Fibroblast of skin of abdomen (primary cell): ENCODE results near the gene ZDHHC19. TPM values are rescaled to one million over a fixed set of nuclear protein-coding genes. Genes with fewer than 3 reads are reported as not detected.
"Not testable (repeated sequence)": the region's sequence is repeated elsewhere in the genome, so short reads cannot be mapped to it uniquely, and the experiment has no call there.

Experiments used
- DNase-seq: peaks from one replicate; pipeline ENCODE4 v3.0.0-alpha.2; 2013
- polyA plus RNA-seq, 2 experiments: library from polyadenylated mRNA; unstranded; fragments of 120-200 nt; gene quantifications; one replicate each; pipeline ENCODE4 v1.2.1, GENCODE V29; 2013; ENCODE audit not compliant: insufficient read length in 2 of 2

Gene ZDHHC19, protein sequence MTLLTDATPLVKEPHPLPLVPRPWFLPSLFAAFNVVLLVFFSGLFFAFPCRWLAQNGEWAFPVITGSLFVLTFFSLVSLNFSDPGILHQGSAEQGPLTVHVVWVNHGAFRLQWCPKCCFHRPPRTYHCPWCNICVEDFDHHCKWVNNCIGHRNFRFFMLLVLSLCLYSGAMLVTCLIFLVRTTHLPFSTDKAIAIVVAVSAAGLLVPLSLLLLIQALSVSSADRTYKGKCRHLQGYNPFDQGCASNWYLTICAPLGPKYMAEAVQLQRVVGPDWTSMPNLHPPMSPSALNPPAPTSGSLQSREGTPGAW
- polyA plus RNA-seq (2013, experiment 1 of 2; ENCODE audit: insufficient read length), result not detected
- polyA plus RNA-seq (2013, experiment 2 of 2; ENCODE audit: insufficient read length), result not detected

DNA sequence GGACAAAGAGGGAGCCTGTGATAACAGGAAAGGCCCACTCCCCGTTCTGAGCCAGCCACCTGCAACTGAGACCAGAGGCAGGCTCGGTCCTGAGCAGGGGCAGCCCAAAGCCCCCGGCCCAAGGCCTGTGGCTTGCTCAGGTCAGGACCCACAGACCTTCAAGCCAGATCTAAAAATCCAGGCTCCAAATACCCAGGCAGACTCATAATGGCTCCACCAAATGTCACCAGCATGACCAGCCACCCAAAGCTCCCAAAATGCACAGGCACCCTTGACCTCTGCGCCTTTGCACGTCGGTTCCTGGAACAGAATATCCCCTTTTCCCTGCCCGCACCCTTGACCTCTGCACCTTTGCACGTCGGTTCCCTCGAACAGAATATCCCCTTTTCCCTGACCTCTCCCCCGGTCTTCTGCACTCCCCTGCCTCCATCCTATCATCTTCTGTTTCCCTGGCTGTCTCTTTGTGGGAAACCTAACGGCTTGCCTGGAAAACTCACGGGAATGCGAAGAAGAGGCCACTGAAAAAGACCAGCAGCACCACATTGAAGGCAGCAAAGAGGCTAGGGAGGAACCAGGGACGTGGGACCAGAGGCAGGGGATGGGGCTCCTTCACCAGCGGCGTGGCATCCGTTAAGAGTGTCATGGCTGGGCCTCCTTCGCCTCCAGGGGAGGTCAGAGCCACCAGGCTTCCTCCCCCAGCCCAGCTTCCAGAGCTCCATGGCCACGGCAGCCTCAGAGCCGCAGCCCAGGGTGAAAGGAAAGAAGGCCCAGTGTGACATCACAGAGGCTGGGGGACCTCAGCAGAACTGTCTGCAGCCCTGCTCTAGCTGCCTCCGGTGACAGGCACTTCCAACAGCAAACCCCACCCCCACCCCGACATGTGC is at the start of gene ZDHHC19:
Gene ZDHHC19, minus strand, starts transcription at position 728 of the 884 bp plus-strand sequence. Its CDS starts 85 bp downstream, at position 643.
- no peak for DNase-seq

DNA sequence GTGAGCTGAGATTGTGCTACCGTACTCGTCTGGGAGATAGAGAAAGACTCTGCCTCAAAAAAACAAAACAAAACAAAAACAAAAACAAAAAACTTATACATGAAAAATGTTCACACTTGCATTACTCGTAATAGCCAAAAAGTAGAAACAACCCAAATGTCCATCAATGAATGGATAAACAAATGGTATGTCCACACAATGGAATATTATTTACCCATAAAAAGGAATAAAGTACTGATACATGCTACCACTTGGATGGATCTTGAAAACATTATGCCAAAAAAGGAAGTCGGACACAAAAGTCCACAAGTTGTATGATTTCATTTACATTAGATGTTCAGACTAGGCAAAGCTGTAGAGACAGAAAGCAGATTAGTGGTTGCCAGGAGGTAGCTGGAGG is 49.6 kb upstream of the ZDHHC19 start:
- no peak for DNase-seq

DNA sequence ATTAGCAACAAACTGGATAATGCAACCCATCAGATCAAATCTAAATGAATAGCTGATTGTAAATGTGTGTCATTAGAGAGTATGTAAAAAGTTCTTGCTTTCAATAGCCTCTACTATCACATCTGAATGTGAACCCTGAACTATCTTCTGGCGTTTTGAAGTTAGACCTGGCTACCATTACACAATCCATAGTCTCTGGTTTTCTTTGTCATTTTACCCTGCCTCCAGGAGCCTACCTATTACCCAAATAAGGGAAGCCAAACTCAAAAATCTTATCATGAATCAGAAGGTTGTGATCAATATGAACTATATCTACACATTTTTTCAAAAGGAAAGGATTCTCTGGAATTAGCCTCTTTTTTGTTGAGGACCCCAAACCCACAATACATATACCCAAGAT is 44.6 kb upstream of the ZDHHC19 start:
- no peak for DNase-seq

DNA sequence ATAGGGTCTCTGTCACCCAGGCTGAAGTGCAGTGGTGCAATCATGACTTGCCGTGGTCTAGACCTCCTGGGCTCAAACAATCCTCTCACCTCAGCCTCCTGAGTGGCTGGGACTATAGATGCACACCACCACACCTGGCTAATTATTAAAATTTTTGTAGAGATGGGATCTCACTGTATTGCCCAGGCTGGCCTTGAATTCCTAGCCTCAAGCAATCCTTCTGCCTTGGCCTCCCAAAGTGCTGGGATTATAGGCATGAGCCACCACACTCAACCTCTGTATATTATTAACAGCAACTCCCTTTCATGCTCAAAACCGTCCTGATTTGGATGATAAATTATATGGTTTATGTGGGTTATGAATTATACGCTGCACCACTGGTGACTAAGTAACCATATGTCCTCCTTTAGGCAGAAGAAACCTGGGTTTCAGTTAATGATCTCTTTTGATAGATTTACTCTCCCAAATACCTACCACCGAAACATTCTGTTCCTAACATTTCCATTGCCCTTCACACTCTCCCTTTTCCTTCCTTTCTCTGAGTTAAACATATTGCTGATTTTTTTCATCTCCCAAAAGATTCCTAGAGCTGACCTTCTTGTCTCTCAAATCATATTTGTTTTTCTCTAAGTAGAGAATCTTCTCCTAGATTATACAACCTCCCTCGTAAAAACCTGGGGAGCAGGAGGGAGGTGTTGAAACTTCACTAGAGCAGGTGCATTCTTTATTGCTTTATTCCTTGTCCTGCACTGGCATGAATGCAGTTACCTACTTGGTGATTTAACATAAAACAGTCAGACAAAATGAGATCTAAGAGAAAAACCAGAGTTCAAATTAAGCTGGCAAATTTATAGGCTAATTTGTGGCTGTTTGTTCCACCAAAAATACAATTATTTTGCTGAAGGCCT is 43.4 kb upstream of the ZDHHC19 start:
- no peak for DNase-seq

DNA sequence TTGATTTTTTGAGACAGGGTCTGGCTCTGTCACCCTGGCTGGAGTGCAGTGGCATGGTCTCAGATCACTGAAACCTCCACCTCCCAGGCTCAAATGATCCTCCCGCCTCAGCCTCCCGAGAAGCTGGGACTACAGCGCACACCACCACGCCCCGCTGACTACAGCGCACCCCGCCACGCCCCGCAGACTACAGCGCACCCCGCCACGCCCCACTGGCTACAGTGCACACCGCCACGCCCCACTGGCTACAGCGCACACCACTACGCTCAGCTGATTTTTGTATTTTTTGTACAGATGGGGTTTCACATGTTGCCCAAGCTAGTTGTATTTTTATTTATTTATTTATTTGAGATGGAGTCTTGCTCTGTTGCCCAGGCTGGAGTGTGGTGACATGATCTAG is 40.7 kb upstream of the ZDHHC19 start:
- DNase-seq, result no peak

DNA sequence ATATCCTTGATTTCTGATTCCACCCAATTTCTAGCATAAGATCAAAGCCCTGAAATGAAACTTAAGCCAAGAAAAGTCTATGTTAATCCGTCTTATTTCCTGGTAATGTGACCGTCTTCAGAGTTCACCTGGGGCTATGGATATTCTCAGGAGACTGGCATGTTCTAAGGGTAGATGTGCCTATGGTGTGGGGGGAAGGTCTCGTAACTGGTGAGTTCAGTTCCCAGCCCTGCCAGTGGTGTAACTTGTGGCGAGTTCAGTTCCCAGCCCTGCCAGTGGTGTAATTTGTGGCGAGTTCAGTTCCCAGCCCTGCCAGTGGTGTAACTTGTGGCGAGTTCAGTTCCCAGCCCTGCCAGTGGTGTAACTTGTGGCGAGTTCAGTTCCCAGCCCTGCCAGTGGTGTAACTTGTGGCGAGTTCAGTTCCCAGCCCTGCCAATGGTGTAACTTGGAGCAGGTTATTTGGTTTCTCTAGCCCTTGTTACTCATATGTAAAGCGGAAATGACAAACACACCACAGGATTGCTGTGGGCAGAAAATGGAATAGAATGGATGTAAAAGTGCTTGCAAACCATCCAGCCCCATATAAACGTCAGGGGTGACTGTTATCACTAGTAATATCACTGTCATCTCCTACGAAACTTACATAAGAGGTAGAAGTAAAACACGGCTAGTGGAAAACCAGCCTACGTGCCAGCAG is 35.6 kb upstream of the ZDHHC19 start:
- peak; percentile 44 for DNase-seq

DNA sequence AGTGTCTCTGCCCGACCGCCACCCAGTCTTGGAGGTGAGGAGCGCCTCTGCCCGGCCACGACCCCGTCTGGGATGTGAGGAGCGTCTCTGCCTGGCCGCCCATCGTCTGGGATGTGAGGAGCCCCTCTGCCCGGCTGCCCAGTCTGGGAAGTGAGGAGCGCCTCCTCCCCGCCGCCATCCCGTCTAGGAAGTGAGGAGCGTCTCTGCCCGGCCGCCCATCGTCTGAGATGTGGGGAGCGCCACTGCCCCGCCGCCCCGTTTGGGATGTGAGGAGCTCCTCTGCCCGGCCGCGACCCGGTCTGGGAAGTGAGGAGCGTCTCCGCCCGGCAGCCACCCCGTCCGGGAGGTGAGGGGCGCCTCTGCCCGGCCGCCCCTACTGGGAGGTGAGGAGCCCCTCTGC is 33.0 kb upstream of the ZDHHC19 start:
- not testable (repeated sequence) for DNase-seq

DNA sequence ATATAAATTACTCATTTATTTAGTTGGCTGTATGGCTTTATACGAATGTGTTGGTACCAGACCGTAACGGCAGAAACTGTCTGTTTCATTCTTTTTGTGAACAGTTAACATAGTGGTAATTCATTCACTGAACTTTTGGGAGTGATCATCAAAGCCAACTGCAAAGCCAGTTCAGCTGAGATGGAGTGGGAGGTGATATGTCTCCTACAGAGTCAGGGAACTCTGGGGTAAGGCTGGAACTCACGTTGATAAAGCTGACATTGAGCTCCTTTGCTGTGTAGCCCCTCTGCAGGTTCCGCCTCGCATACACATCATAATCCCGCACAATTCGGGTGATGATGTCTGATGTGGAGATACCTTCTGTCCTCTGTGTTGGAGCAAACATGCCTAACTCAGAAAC is 30.5 kb upstream of the ZDHHC19 start:
- DNase-seq, result no peak

DNA sequence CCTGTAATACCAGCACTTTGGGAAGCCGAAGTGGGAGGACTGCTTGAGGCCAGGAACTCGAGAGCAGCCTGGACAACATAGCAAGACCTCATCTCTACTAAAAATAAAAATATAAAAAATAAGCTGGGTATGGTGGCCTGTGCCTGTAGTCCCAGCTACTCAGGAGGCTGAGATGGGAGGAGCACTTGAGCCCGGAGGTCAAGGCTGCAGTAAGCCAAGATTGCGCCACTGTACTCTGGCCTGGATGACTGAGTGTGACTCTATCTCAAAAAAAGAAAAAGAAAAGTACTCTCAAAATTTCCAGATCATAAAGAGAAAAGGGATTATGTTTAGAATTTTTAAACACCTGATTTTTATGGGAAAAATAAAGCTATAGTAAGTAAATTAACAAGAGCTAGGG is 29.2 kb upstream of the ZDHHC19 start:
- no peak for DNase-seq

DNA sequence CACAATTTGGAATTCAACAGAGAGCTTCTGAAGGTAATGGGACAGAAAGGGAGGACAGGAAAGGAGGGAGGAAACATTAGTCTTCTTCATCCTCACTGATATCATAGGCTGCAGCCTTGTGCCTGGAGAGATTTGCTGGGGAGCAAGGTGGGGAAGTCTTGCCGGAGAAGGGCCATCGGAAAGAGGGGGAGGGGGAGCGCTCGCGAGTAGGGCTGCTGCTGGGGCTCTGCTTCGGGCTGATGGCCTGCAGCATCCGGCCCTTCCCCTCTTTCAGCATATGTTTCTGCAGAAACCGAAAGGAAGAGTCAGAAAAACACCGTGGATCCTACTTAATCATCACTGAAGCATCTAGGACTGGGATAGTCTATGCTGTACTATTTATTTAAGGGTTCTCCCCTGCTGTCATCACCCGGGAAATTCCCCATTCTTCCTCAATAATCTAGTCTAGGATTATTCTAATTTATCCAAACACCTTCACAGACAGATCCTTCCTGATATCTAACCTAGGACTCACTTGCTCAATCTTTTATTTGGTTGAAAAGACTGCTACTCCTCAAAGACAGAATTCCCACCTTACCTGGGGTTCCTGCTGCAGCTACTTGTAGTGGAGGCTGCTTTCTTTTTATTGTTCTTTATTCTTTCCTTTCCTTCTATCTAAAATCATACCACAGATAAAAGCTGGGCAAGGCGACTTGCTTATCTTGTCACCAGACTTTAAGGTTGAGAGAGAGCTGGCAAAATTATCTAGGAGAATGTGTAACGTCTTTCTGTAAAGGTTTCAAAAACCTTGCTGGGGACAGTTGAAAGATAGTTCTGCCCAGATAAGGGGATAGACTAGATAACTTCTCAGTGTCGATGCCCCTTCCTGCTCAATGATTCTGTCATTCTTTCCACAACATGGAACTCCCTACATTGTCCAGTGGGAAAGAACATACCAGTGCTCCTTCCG is 27.7 kb upstream of the ZDHHC19 start:
- peak; percentile 14 for DNase-seq

DNA sequence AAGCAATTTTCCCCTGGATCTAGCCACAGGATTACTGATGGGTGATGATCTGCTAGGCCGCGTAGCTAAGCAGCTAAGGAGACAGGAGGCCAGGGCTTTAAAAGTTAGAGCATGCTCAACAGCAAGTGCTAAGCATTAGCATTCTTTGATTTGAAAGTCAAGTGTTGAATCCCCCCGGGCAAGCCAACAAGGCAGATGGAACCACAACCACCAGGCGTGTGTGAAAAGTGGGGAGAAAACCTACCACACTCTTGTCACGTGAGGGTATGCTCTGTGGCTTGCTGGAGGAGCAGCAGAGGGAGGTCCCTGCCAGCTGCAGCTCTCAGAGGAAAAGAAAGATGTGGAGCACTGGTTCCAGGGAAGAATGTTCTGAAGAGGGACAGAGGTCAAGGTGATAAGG is 26.0 kb upstream of the ZDHHC19 start:
- DNase-seq, result no peak

DNA sequence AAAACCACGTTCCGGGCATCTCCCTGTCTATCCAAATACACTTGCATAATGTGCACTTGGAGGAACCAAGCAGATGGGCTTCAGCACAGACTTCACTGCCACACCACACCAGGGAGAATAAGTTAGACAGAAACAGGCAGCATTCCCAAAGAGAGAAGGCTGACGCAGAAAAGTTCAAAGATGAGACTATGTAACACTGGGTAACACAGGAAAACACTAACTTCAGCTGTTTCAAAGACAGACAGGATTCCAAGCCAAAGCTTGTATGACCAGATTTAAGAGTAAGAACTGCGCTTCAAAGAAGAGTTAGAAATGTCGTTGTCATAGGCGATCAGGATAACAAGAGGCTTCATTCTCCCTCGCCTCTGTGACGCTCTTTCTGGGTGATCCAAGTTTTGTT is 25.0 kb upstream of the ZDHHC19 start:
- peak; percentile 10 for DNase-seq

DNA sequence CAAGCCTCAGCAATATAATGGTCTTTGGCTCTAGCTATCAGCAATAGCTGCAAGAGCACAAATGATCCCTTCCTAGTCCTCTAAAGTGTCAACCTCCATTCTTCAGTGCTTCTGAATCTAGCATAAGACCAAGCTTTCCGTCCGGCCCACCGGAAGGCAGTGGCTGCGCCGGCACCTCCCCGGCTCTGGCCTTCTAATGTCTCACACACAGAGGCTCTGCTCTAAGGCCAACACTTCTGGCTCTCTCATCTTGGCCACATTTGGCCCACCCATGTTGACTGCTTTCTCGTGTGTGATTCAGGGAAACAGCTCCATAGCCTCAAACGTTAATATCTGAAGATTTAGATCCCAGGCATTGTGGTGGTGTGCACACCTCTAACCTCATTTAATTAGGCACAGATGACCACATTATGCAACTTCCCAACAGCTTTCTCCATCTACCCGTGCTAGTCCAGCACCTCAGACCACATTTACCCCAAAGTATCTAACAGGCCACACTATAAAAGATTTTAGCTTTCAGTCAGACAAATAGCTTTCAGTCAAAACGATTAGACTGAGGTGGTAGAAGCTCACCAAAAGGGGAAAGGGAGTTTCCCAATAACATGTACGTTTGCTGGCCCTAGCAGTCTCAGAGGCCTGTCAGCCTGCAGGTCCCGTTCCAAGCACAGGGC is 24.4 kb upstream of the ZDHHC19 start:
- DNase-seq, result peak; percentile 39

DNA sequence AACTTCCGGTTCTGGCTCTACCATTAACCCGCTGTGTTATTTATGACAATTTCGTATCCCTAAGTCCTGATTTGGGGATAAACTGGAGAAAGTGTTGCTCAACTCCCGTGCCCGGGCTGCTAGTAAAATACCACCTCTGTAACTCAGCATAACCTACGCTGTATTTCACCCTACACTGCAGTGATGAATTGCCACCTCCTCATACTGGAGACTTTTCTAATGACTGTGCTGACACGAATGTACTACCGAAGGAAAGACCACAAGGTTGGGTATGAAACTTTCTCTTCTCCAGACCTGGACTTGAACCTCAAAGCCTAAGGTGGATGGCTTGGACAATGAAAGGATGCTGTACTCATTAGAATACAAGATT is 21.7 kb upstream of the ZDHHC19 start:
- DNase-seq, result no peak

DNA sequence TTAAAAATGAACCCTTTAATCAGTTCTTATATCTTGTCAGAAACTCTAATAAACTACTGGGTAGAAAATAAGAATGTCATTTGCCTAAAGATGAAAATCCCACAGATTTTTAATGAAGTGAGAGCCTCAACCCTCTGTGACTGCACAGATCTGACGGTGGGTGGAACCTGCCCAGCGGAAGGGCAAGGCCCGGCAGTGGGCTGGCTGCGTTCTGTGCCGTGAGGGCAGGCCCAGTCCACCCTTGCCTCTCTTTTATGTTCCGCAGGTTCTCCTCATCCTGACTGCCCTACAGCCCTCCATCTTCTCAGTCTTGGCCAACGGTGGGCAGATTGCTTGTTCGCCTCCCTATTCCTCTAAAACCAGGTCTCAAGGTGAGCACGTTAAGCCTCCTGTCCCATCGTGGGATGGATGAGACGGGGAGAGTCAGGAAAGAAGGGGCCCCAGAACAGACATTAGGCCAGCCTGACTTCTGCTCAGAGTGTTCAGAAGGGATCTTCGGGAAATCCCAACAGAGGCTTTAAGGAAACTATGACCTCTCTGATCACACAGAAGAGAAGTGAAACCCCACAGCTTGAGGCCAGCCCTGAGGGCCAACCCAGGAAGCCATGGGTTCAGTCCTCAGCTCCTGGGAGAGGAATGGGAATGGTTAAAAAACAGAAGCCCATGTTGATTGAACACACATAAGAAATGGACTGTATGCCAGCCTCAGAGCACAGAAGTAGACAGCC is 21.1 kb upstream of the ZDHHC19 start:
- DNase-seq, result no peak

DNA sequence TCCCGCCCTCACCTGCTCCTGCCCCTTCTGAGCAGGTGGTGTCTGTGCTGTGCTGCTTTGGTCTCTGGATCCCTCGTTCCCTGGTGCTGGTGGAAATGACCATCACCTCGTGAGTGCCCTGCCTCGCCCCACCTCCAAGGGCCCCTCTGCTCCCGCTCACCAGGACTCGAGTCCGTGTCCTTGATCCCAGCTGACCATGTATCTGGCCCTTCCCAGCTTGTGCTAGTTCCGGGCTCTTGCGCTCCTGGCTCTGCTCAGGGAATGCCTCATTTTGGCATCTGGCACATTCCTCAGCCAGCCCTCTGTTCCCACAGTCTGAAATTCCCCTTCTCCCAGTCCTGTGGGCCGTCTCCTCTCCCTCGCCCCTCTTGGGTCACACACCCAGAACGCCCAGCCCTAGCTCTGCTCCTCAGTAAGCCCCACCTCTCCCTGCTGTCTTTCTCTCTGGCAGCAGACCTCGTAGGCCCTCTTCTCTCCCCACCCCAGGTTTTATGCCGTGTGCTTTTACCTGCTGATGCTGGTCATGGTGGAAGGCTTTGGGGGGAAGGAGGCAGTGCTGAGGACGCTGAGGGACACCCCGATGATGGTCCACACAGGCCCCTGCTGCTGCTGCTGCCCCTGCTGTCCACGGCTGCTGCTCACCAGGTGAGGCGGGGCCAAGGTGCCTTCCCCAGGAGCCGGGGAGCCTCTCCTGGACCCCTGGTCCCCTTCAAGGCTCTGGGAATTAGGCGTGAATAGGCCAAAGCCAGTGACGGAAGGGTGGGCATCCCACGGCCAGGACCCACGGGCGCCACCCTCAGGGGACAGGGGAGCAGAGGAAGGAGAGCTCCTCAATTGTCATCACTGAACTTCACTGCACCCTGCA is 16.7 kb upstream of the ZDHHC19 start:
- no peak for DNase-seq

DNA sequence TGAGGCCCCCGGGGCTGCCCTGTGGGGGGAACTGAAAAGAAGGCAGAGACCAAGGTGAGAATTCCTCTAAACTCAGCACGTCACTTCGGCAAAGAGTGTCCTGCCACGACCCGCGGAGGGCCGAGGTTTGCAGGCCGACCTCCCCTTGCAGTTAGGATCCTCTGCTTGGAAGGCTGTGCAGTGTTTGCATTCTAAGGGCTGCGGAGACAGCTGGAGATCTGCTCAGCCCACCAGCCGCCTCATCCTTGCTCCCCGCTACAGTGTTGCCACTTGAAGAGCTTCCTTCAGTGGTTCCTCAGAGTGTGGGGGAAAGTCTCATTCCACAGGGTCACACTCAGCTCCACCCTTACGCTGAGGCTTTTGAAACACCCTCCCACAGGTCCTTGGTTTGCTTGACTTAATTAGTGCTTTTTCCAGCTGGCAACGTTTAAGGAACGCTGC is 15.9 kb upstream of the ZDHHC19 start:
- no peak for DNase-seq

DNA sequence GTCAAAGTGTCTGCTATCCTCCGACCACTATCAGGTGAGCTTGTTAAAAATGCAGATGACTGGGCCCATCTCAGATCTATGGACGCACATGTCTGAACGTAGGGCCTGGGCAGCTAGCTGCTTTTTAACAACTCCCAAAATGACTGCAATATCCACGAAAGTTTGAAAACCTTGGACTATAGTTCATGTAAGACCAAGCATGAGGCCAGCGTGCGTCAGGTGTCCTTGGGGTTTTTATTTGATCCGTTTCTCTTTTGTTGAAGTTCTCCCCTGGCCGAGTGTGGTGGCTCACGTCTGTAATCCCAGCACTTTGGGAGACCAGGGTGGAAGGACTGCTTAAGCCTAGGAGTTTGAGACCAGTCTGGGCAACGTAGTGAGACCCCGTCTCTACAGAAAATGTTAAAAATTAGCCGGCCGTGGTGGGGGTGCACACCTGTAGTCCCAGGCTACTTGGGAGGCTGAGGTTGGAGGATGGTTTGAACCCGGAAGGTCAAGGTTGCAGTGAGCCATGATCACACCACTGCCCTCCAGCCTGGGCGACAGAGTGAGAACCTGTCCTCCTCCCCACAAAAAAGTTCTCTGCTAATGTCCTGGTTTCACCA is 14.7 kb upstream of the ZDHHC19 start:
- DNase-seq, result no peak
